NCI-H2171 (cell line): ENCODE measurements around the gene JARID2.
"Not testable (repeated sequence)": the region's sequence is repeated elsewhere in the genome, so short reads cannot be mapped to it uniquely, and the experiment has no call there.

Experiments used
- DNase-seq: peaks from one replicate; lab custom pipeline; 2025; lab: John Stamatoyannopoulos, UW

The JARID2 gene

GRCh38 chr6:15265787-15266186 lies 19.9 kb downstream of the JARID2 start:
- no peak for DNase-seq

GRCh38 chr6:15266423-15266996 lies 20.6 kb downstream of the JARID2 start:
- no peak for DNase-seq

- DNase-seq: no peak
Measured at GRCh38 chr6:15267221-15267620, 21.4 kb downstream of the JARID2 start.

- no peak for DNase-seq
Measured at GRCh38 chr6:15268137-15268908, 22.5 kb downstream of the JARID2 start.

- DNase-seq: no peak
Measured at GRCh38 chr6:15269011-15269410, 23.1 kb downstream of the JARID2 start.

GRCh38 chr6:15269619-15270018 lies 23.8 kb downstream of the JARID2 start:
- DNase-seq: no peak

- DNase-seq: no peak
Measured at GRCh38 chr6:15270402-15270801, 24.5 kb downstream of the JARID2 start.

GRCh38 chr6:15272562-15272961 lies 26.7 kb downstream of the JARID2 start:
- no peak for DNase-seq

GRCh38 chr6:15274692-15275387 lies 29.0 kb downstream of the JARID2 start:
- DNase-seq: no peak

GRCh38 chr6:15276036-15276985 lies 30.4 kb downstream of the JARID2 start:
- no peak for DNase-seq

GRCh38 chr6:15279047-15279661 lies 33.3 kb downstream of the JARID2 start:
- no peak for DNase-seq

GRCh38 chr6:15280028-15280427 lies 34.2 kb downstream of the JARID2 start:
- no peak for DNase-seq

GRCh38 chr6:15280961-15281360 lies 35.1 kb downstream of the JARID2 start:
- no peak for DNase-seq

GRCh38 chr6:15282334-15282733 lies 36.5 kb downstream of the JARID2 start:
- no peak for DNase-seq

GRCh38 chr6:15283986-15284361 lies 38.1 kb downstream of the JARID2 start:
- DNase-seq: no peak

GRCh38 chr6:15284743-15285142 lies 38.9 kb downstream of the JARID2 start:
- DNase-seq: no peak

GRCh38 chr6:15285682-15286294 lies 39.9 kb downstream of the JARID2 start:
- no peak for DNase-seq

GRCh38 chr6:15287670-15288375 lies 42.0 kb downstream of the JARID2 start:
- DNase-seq: no peak

GRCh38 chr6:15288856-15289255 lies 43.0 kb downstream of the JARID2 start:
- DNase-seq: no peak

GRCh38 chr6:15289456-15289855 lies 43.6 kb downstream of the JARID2 start:
- not testable (repeated sequence) for DNase-seq
